COLO829 (cell line): ENCODE measurements around the gene DSCAML1.
"Not testable (repeated sequence)": the region's sequence is repeated elsewhere in the genome, so short reads cannot be mapped to it uniquely, and the experiment has no call there.

Source experiments
- DNase-seq: peaks from one replicate; pipeline ENCODE4 v3.0.0; 2012; ENCODE audit warnings: low spot score

The DSCAML1 gene

DNA sequence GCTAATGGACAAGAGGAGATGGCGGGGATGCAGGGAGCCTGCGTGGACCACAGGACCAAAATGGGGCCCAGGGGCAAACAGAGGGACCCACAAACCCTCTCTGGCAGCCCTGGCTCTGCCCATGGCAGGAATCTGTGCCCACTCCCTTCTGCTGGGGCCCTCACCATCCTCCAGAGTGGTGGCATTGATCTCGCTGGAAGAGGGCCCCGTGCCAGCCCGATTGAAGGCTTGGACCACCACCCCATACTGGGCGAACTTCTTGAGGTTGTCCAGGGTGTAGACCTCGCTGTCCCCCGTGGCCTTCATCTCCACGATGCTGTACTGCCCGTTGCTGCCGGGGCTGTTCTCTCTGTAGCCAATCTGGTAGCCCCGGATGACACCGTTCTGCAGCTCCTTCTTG is 332.2 kb downstream of the DSCAML1 start:
- no peak for DNase-seq

DNA sequence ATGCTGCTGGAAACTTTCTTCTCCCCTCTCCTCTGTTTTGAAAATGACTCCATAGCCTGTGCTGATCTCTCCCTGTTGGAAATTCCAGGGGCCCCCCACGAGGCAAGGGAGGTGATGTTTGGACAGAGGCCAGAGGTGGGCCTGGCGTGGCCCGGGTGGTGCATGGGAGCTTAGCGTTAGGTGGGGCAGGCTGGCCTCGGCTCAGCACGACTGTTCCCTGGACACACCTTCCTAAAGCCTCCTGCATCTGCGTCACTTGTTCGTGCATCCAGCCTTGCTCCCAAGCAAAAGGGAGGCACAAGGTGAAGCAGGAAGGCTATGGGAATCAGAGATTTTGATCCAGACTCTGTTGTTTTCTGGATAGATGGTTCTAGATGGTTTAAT is 334.2 kb downstream of the DSCAML1 start:
- DNase-seq, result no peak

DNA sequence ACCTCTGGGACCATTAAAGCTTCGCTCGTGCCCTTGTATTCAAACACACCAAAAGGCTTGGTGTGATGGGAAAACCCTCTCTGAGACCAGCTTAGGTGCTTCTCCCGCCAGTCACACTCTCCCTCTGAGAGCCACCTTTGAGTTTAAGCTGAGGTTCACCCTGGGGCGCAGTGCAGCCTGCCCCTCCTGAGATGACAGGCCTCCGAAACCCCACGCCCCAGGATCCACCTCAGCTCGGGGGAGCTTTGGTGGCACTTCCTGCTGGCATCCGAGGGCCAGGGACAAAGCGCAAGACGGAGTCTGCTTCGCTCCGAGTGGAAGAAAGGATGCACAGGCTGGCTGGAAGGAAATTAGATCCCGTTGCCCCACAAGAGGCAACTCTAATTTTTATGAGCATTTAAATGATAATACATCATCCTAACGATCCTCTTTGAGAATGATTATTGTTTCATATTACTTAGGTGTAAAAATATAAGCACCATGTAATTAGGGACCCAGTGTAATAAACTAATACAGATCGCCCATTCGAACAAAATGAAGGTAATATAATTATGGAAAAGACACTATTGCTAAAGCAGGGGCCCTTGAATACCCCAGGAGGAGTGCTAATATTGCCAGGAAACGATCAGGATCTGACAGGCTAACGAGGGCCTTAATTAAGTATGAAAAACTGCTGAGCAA is 334.7 kb downstream of the DSCAML1 start:
- no peak for DNase-seq

DNA sequence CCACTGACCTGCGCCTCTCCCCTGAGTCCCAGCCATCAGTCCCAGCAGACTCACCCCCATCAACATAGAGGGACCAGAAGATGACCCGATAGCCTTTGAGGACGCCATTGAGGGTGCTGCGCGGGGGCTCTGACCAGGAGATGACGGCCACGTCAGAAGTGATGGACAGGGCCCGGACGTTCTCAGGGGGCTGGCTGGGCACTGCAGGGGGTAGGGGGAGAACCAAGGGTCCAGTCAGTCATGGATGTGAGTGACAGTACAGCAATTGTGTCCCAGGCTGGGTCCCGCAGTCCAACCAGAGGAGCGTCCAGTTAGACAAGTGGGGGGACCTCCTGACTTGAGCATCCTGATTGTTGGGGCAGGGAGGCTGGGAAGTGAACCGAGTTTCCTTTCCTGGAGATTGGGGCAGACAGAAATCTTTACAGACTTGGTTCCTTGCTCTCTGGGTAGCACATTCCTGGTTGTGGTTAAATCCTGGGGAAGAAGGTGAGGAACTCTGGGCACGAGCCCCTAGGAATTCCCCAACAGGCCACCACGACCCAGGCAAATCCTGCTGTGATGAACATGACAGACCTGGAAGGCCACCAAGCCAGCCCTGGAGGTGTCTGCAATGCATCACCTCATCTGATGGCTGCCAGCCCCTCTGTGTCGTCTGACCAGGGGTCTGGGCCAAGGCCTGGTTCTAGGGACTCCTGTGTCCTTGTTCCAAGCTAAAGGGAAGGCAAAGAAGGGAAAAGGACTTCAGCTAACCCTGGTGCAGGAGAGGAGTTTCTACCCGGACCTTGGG is 335.4 kb downstream of the DSCAML1 start:
- no peak for DNase-seq

DNA sequence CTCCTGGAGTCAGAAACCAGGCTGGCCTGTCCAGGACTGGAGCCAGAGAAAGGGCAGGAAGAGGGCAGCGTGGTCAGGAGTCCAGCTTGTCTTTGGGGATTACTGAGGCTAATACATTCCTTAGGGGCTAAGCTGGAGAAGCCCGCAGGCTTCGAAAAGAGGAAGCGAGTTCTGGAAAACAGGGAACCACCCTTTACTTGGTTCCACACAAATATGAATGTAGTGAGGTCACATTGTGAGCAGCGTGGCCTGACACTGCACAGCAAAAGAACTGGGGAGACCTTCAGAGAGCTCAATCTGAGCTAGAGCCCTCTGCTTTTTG is 337.1 kb downstream of the DSCAML1 start:
- DNase-seq, result no peak

DNA sequence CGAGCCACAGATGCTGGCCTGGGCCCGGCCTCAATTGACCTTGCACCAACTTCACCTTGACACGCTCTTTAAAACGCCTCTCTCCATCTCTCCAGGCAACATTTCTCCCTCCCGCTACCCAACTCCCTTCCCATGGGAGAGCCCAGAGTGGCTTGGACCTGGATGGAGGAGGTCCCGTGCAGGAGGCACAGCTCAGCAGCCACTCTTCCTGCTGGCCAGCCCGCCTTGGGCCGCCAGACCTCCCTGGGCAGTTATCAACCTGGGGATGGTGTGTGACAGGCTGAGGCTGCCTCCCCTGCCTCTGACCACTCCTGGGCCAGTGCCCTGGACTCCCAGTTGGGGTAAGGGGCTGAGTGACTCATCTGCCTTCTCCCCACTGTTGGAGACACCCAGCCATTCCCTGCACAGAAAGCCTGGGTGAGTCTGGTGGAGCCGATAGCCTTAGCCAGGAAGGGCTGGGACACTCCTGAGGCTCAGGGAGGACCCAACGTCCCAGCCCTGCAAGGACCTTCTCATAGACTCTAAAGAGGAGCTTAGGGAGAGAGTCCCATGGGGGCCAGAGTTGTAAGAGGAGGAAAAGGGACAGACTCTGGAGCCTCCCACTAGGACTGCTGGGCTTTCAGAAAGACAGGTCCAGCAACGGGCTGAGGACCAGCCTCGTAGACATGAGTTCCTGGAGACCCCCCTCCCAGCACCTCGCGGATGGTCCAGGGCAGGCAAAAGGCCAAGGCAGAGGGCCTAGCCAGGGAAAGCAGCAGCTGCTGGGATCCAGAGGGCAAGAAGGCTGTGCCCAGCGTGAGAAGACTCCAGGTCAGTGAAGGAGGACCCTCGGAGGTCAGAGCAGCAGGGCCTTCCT is 337.7 kb downstream of the DSCAML1 start:
- no peak for DNase-seq

DNA sequence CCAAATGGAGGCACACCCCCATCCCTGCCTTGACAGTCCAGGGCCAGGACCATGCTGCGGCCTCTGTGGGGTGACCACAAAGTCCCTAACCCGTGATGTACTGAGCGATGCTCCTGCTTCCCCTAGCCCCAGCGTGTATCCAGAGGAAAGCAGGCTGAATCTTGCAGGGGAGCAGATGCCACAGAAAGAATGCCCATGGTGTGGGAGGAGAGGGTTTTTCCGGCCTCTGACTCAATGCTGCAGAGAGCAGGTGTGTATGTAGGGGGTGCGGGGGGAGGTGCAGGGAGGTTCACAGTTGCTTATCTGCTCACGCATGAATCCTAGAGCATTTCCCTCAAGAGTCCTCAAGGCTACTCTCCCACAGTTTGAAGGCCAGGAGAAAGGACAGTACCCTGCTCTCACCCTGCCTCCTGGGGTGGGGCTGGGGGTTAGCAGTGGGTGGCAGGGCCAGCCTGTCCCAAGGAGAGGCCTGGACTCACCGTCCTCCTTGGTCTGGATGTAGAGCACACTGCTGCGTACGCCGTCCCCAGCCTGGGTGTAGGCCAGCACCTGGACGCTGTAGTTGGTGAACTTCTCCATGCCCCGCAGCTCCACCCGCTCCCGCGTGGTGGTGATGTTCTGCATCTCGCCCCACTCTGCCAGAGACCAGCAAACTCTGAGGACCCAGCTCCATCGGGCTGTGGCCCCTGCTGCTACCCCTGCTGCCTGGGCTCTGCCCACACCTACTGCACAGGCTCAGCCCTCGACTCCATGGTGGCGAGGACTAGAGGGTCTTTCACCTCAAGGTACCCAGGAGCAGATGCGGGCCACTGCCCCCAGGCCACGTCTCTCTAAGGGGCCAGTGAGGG is 338.5 kb downstream of the DSCAML1 start:
- DNase-seq, result no peak

DNA sequence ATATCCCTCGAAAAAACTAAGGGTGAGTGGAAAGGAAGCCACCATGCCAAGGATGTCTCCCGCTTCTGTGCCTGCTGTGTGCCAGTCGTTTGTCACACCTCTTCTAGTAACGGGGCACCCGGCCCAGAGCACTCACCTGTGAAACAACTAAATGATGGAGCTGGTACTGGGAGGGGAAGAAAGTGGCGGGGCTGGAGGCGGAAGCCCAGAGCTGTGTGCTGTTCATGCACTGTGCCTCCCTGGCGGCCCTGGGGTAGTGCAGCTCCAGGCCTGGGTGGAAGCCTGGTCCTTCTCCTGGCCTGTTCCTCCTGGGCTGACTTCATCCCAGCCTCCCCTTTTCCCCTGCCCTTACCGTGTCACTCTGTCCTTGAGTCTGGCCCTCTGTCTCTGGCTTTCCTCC is 339.2 kb downstream of the DSCAML1 start:
- DNase-seq, result no peak

DNA sequence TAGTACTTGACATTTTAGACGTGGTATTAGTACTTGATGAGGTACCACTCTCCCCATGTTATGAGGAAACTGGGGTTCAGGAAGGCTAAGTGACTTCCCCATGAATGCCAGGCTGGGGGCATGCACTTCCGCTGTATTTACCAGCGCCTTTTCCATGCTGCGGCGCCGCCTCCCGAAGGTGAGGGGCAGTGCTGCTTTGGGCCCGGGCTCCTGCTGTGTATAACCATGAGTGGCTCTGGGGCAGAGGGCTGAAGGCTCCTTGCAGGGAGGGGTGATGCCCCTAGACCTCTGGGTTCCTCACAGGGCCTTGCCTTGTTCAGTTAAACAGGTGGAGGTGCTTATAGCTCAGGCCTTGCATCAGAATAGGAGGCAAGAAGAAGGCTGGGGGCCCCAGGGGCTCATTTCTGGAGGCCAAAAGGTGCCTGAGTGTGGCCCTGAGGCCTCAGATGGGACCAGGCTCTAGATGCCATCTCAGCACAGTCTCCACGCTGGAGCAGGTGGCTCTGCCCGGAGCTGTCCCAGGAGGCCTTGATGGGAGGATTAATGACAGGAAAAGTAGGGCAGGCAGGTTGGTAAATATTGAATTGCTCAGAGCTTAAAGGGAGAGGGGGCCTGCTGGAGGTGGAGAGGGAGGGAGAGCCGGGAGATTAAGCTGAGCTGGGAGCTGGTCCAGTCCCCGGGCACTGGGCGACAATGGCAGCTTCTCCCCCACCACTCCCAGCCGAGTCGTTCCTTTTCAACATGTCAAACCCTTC is 339.8 kb downstream of the DSCAML1 start:
- no peak for DNase-seq

DNA sequence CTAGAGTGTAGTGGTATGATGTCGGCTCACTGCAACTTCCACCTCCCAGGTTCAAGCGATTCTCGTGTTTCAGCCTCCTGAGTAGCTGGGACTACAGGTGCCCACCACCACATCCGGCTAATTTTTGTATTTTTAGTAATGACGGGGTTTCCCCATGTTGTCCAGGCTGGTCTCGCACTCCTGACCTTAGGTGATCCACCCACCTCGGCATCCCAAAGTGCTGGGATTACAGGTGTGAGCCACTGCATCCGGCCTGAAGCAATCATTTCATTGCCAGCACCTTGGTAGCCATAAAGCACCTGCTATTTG is 340.3 kb downstream of the DSCAML1 start:
- DNase-seq, result not testable (repeated sequence)

DNA sequence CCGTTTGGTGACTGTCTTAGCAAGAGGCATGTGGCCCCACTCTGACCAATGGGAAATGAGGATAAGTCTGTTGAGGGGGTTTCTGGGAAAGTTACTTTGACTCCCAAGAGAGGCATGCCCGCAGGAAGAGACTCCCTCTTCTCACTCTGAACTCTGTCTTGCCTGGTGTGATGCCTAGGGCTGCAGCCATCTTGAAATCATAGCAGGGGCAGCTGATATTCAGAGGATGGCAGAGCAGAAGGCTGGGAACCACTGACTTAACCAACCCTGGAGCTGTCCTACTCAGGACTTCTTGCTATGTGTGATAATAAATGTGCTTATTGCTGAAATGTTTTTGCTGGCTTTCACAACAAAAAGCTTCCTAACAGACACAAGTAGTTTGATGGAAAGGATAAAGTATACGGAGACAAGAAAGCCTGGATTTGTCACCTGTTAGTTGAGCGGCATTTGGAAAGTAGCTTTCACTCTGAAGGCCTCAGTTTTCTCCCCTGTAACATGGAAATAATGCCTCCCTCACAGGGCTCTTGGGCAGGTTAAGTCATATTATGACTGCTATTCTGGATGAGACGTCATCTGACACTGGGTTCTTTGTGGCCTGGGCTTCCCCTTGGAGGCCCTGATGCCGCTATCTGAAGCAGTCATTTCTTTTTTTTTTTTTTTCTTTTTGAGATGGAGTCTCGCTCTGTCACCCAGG is 340.8 kb downstream of the DSCAML1 start:
- DNase-seq, result no peak

DNA sequence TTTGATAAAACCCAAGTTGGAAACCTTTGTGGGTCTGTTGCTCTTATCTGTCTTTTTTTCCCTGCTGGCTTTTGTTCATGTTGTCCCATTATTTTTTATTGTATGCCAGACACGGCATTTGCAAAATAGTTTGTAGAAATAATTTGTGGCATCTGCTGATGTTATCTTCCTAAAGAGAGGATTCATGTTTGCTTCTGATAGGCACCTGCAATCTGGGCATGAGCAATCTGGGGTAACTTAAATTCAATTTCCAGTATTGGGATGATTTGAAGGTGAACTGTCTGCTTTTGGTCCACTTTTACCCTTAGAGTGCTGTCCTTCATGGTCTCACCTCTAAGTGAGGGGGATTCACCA is 342.5 kb downstream of the DSCAML1 start:
- no peak for DNase-seq

DNA sequence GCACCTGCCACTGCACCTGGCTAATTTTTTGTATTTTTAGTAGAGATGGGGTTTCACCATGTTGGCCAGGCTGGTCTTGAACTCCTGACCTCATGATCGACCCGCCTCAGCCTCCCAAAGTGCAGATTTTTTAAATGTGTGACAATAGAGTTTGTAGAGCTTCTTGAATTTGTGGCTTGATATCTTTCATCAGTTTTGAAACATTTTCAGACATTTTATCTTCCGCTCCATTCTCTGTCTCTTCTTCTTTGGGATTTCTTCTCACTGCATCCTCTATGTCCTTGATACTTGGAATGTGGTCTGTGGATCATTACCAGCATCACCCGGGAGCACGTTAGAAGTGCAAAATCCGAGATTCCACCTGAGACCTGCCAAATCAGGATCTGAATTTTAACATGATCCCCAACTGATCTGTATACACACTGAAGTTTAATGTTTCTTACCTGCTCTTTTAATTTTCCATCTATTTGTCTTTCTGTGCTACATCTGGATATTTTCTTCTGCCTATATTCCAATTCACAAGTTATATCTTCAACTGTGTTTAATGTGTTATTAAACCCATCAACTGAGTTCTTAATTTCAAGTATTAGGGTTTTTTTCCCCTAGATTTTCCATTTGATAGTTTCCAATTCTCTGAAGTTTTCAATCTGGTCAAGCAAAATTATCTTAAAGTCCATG is 343.0 kb downstream of the DSCAML1 start:
- no peak for DNase-seq

DNA sequence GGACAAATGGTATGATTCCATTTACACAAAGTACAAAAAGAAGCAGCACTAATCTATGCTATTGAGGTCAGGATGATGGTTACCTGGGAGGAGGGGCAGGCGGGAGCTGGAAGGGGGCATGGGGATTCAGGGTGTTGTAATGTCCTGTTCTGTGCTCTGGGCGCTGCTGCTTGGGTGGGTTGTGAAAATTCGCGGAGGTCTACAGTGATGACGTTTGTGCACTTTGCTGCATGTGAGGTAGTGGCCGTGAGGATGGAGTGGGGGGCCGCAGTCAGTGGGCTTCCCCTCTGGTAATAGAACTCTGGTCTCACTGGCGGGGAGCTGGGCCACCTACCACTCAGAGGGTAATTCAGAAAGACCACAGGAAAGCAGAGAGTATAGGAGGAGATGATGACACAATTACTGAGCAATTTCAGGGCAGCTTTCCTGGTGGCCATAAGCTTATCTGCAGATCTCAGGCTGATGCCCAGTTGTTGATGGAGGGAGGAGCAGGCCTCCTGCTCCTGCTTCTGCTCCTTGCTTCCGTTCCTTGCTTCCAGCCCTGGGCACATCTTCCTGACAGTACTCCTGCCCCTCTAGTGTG is 347.8 kb downstream of the DSCAML1 start:
- no peak for DNase-seq

DNA sequence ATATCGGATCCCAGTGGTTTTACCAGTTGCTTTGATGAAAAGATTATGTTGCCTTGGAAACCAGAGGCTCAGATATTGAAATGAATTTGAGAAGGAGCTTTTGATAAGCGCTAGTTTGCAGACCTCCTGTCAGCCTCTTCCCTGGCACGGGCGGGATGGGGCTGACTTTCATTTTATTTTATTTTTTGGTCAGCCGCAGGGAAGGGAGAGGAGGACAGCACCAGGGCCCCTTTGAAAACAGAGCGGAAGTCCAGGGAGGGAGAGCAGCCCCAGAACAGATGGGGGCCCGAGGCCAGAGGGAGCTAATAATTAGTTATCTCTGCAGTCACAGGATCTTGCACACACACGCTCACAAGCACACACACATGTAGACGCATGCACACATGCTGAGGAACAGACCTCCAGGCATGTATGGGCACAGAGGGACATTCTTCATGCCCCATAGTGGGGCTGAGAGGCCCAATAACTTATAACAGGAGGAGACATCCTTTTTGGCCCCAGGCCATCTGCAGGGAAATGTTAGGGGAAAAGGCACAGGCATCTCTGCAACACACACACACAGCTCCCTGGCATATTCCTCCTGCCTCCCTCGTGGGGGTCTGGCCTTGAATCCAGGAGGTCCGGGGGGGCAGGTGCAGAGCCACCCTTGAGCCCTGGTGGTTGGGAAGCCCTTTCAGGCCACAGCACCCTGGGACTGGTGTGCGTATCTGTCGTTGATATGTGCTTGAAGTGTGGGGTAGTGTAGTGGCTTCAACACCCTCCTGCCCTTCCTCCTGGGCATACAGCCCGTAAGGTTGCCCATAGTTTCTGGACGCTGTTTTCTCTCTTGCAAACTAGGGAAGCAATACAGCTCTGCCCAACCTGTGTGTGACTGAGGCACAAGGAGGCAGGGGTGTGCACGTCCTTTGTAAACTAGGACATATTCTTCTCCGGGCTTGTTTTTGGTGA is 352.0 kb downstream of the DSCAML1 start:
- DNase-seq, result no peak

DNA sequence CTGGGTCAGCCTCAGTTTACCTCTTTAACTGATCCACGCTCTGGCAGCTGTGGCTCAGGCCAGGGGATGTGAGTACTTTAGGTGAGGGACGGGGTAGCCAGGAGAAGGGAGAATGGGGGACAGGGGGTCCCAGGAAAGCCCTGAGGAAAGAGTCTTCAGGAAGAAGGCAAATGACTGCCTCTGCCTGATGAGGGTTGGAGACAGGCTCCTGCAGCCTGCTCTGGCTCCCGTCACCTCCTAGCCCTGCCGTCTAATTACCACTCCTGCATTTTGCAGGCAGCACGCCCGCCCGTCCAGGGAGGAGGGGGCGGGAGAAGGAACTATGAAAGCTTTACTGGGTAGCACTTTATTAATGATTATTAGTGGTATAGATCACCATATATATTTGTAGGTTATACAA is 352.8 kb downstream of the DSCAML1 start:
- DNase-seq, result no peak

DNA sequence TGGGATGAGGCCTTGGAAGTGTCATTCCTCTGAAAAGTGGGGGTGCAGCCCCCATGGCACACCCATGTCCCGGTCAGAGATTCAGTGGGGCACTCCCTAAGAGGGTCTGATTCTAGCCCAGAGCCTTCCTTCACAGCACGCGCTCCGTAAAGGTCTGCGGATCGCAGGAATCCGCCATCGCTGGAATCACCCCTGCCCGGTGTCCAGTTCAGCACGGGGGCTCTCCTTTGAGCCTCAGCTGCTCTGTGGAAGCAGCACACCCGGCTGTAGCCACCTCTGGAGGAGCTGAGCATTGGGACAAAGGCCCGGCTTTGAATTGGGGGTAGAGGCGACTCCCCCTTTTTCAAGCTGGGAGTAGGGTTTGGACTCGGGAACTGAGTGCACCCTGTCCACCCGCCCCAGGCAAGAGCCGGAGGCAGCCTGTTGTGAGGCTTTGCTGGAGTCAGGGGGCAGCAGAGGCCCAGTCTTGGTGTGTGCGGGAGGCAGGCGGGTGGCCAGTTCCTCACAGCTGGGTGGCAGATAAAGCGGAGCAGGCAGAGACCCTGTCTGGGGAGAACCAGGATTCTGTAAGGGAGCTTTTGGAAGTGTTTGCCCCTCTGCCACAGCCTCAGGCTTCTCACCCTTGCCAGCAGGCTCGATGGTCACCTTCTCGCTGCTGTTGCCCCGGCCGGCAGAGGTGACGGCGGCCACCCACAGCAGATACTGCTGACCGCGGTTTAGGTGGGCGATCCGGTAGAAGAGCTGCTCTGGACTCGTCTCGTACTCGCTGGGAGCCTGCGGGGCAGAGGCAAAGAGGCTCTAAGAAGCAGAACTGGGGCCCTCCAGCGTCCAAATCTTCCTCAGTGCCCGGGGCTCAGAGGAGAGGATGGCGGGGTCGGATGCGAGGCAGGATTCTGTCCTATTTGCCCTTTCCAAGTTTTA is 353.5 kb downstream of the DSCAML1 start:
- DNase-seq, result peak; percentile 17

DNA sequence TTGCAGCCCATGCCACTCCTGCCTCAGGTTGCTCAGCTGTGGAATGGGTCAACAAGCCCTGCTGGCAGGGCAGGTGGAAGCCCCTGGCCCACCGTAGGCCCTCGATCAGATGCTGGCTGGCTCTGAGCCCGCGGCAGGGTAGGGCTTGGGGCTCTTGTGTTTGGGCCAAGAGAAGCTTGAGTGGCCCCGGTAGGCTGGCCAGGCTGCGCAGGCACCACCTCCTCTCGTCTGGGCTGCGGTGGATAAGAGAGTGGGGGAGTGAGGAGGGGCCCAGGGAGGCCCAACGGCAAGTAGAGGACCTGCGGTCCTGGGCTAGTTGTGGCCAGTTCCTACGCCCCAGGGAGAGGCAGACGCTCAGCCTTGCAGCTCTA is 354.2 kb downstream of the DSCAML1 start:
- DNase-seq, result no peak
